RWPE1 (cell line): Measurements from ENCODE around the gene NLRP5.
"Not testable (repeated sequence)": the region's sequence is repeated elsewhere in the genome, so short reads cannot be mapped to it uniquely, and the experiment has no call there.

Experiments used
- CTCF ChIA-PET: fragments of 350-600 bp; sonication (Branson Sonifier 250); formaldehyde crosslinking; extraction: SDS; loops from one replicate; lab custom pipeline; 2021; lab: Yijun Ruan, JAX
- POLR2A ChIA-PET: fragments of 400-600 bp; formaldehyde crosslinking; extraction: SDS; loops from one replicate; lab custom pipeline; 2020; ENCODE audit warnings: antibody characterized with exemption; ENCODE audit not compliant: low non-redundant PET; lab: Yijun Ruan, JAX
- DNase-seq: peaks from one replicate; pipeline ENCODE4 v3.0.0; 2012; ENCODE audit warnings: low spot score
- H3K27ac ChIP-seq: fragments of 450-650 bp; 2 replicates; pipeline ENCODE4 v1.5.1; 2017
- CTCF ChIP-seq: fragments of 450-650 bp; conservative IDR thresholded peaks from 2 replicates; pipeline ENCODE4 v1.5.1; 2017; ENCODE audit warnings: low read depth, mild to moderate bottlenecking

Gene NLRP5

GRCh38 chr19:56105090-56105701 is 118.6 kb downstream of the NLRP5 start:
- TF ChIP-seq CTCF, result peak; percentile 39
- no peak for DNase-seq
- peak overlapping the region; percentile 52 for H3K27ac ChIP-seq
- ChIA-PET CTCF (interaction anchor here (0.5 to 1.3 kb wide), 4 partner anchors 10 to 726 kb away, joined by 3 read pairs; no protein-coding TSS in a partner anchor), POLR2A (no interaction called here)

DNA sequence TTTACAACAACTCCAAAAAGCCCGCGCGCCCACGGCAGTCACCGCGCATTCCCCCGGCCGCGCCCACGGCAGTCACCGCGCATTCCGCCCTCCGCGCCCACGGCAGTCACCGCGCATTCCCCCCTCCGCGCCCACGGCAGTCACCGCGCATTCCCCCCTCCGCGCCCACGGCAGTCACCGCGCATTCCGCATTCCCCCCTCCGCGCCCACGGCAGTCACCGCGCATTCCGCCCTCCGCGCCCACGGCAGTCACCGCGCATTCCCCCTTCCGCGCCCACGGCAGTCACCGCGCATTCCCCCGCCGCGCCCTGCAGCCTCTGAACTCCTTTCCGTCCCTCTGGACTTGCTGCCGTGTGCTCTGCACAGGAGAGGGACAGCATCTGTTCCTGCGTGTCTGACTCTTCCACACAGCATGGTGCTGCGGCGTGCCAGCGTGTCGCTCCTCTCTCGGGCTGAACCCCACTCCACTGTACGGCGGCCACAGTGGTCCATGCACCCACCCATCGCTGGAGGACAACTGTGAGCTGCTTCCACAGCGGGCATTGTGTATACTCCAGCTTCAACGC is 119.3 kb downstream of the NLRP5 start:
- H3K27ac ChIP-seq, result peak overlapping the region; percentile 52; the same call in 1 of the 2 replicates
- DNase-seq, POLR2A ChIA-PET: not testable (repeated sequence)
- CTCF ChIA-PET, result interaction anchor here (0.7 to 1.3 kb wide), 3 partner anchors 10 to 725 kb away, joined by 3 read pairs; no protein-coding TSS in a partner anchor

- POLR2A ChIA-PET, result no interaction called here
- no peak for DNase-seq
- CTCF ChIA-PET, result no interaction called here
- no peak for TF ChIP-seq CTCF
- no peak overlapping the region for H3K27ac ChIP-seq
Measured at GRCh38 chr19:56106397-56106849, 119.8 kb downstream of the NLRP5 start.

- no peak overlapping the region; the same call in 1 of the 2 replicates for H3K27ac ChIP-seq
- DNase-seq, result no peak
- ChIA-PET POLR2A (no interaction called here), CTCF (no interaction called here)
- no peak for TF ChIP-seq CTCF
Measured at GRCh38 chr19:56106993-56107392, 120.4 kb downstream of the NLRP5 start.

DNA sequence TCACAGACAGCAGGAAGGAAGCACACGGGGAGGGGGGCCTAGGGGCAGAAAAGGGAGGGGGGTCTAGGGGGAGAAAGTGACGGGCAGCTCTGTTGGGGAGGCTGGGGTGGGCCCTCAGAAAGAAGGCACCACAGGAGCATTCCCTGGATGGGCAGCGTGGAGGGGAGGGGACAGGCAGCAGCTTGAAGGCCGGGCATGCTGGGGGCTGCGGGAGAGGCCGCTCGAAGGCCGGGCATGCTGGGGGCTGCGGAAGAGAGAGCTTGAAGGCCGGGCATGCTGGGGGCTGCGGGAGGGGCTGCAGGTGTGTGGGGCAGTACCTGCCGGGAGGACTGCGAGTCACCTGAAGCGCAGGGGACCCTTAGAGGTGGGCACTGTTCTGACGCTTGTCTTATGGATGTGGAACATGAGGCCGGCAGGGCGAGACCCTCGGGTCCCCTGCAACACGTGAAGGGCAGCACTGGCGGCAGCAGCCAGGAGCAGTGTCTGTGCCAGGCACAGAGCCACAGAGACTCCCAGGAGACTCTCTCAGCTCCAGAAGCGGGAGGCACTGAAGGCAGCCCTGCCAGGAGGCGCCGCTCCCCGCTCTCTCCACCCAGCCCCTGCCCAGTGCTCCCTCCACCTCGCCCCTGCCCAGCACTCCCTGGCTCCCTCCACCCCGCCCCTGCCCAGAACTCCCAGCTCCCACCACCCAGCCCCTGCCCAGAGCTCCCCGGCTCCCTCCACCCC is 121.2 kb downstream of the NLRP5 start:
- peak overlapping the region; percentile 58 for H3K27ac ChIP-seq
- POLR2A ChIA-PET, result no interaction called here
- TF ChIP-seq CTCF, result no peak
- no peak for DNase-seq
- CTCF ChIA-PET, result interaction anchor here (0.7 to 1.3 kb wide), 2 partner anchors 32 to 34 kb away, joined by 3 to 11 read pairs; no protein-coding TSS in a partner anchor

DNA sequence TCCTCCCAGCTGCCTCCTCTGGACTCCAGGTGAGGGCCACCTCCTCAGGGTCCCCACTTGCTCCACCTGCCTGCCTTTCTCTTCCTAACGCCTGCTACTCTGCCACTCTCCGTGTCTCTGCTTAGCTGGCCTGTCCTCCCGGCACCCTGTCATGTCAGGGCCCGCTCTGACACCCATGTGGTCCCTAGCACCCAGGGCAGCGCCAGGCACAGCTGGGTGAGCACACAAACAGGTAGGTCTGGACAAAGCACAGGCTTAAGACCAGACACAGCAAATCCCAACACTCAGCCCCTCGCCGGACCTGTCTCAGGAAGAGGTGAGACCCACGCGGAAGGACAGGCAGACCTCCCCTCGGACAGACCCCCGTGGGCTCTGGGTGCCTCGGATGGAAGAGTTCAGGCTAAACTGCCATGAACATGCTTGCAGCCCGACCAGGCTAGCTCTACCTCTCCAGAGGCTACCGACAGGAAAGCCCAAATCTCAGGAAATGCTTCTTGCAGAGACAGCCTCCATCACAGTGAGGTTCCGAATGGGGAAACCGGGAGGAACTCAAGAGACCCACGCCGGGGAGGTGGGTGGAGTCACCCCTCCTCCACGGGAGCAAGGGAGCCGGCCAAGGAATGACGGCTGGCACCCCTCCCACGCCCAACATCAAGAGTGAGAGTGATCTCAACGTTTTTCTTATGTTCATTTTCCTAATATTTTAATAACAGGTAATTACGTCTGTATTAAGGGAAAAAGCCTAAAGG is 122.0 kb downstream of the NLRP5 start:
- no peak for TF ChIP-seq CTCF
- CTCF ChIA-PET, result interaction anchor here (0.7 to 1.3 kb wide), 2 partner anchors 33 to 35 kb away, joined by 3 to 11 read pairs; no protein-coding TSS in a partner anchor
- DNase-seq, result no peak
- H3K27ac ChIP-seq, result peak overlapping the region; percentile 58
- POLR2A ChIA-PET, result no interaction called here
